ENCODE measurements around the gene RAB22A.

- TF ChIP-seq CTCF (IDR thresholded peaks at IDR 0.05; ENCODE audit: low read depth, low read length) (no peak), EZH2phosphoT487 (IDR thresholded peaks at IDR 0.05; ENCODE audit: low read depth) (no peak)
Measured at GRCh38 chr20:58293453-58293852, 16.1 kb upstream of the RAB22A start.
